CD1c-positive myeloid dendritic cell (primary cell): ENCODE measurements around the gene PLAC1.

Experiments used
- DNase-seq: peaks from one replicate; pipeline ENCODE4 v3.0.0-alpha.2; 2016; ENCODE audit errors: extremely low spot score

PLAC1 gene

GRCh38 chrX:134670134-134670924 is 12.1 kb upstream of the PLAC1 start:
- no peak for DNase-seq

DNA sequence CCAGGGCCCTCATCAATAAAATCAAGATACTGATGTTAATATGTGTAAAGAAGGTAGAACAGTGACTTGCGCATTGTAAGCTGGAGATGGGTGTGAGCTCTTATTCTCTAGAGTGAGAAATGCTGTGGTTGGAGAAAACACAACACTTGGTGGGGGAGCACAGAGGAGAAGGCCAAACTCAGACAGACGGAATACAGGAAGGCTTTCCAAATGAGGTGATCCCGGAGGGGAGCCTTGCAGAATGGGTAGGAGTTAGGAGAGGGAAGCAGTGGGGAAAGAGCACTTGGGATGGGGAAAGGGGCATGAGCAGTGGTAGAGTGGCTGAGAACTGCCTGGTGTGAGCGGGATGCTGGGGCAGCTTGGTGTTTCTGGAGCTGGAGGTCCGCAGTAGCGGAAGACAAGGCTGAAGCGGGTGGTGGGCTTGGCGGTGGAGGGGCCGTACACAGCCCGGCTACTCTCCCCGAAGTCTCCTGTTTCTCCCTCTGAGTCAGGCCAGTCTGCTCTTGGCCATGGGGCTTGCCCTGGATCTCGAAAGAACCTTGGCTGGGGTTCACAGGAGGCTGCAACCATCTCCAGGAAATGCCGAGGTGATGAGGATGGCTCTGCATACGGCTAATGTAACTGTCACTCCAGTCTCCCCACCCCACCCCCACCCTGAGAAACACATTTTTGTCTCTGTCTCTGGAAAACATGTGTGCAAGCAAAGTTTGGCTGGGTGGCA is 11.3 kb upstream of the PLAC1 start:
- DNase-seq = no peak

DNA sequence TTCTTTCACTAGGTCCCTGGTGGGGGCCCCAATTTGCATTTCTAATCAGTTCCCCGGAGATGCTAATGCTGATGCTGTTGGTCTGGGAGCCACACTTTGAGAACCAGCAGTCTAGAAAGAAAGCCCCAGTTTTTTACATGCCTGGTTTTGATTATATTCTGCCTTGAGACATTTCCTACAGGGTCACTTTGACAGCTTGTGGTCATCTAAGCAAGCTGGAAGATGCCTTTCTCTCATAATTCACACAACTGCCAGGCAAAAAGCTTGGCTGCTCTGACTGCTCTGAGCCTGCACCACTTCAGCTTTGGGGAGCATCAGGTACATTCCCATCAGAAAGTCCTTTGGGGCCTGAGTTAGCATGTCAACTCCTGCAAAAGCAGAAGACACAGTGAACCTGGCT is 5.9 kb upstream of the PLAC1 start:
- DNase-seq = no peak

DNA sequence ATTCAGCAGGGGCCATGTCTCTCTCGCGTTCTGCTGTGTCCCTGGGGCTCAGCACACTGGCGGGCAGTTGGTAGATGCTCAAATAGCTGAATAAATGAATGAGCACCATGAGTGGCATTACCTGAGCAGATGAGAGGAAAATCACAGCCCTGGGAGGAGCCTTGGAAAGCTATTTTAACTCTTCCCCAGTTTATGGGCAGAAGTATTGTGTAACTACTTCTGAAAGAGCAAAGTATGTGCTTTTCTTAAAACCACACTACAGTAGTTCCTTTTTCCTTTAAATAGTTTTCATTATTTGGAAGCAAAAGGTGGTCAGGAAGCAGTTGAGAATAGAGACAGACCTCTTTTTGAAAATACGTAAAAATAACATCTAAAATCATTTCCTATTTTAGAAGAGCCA is 3.0 kb upstream of the PLAC1 start:
- peak; percentile 19 for DNase-seq

- DNase-seq = no peak
Observed at GRCh38 chrX:134660627-134661026, 2.4 kb upstream of the PLAC1 start.

DNA sequence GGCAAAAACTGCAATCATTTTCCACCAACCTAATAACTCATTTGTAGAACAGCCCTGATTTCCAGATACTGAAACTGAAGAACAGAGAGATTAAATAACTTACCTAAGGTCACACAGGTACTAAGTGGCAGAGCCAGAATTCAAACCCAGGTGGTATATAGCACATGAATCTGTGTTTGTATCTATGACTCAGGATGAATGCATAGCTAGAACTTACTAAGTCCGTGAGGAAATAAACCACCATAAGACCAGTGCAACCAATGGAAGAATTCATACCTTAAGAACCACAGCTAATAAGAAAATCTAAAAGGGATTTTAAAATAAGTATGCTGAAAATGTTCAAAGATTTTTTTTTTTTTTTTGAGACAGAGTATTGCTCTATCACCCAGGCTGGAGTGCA is 1.5 kb upstream of the PLAC1 start:
- DNase-seq = no peak

DNA sequence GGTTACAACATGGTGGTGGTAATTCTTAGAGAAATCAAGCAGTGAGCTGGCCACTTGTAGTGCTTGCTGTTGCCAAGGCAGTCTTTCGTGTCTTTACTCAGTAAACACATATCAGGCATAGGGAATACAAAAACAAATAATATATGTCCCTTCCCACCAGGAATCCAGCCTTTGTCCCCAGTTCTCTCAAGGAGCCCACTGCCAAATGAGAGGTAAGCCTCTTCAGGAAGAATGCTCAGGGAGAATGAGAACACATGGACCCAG is 421 bp upstream of the PLAC1 start:
- DNase-seq = no peak

DNA sequence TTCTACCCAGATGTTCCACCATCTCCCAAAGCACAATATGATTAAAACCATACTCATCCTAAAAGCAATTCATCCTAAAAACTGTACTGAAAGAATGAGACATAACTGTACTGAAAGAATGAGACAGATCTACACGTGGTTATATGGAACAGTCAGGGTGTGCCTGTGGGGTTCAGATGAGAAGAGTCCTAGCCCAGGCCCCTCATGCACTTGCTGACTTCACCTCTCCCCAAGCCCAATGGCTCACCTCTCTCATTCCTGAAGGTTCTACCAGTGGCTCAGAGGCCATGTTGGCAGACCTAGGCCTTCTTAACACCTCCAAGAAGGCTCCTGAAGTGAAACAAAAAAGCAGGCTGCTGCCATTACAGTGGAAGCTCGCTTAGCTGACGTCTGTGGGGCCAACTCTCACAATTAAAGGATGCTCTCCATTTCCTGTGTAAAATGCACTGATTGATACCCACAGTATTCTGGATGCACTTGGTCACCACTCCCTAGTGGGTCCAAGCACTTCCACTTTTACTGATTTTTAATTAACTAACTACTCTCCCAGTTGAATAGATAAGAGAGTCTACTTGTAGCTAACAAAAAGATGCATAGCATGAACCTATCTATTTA is 3.8 kb downstream of the PLAC1 start:
- no peak for DNase-seq

- DNase-seq = no peak
Observed at GRCh38 chrX:134653835-134654234, 4.4 kb downstream of the PLAC1 start.

GRCh38 chrX:134650701-134651100 is 7.6 kb downstream of the PLAC1 start:
- DNase-seq = no peak

DNA sequence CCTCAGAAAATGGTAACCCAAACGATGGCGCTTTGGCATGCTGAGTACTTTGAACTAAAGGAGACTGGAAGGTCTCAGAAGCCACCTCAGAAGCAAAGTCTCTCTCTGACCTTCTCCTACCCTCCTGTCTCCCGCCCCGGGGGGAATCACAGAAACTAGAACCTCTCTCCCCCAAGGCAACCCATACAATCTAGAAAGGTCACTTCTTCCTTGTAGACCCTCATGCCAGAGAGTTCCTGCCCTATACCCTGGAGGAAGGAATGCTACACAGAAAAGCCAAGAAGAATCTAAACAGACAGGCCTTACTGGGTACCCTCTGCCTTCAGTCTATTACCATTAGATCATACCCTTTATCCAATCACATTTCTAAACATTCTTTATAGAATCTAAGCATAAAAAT is 8.5 kb downstream of the PLAC1 start:
- no peak for DNase-seq

- DNase-seq = no peak
Observed at GRCh38 chrX:134647477-134647877, 10.8 kb downstream of the PLAC1 start.

GRCh38 chrX:134646691-134647090 is 11.6 kb downstream of the PLAC1 start:
- no peak for DNase-seq

GRCh38 chrX:134645936-134646543 is 12.2 kb downstream of the PLAC1 start:
- peak; percentile 19 for DNase-seq

- no peak for DNase-seq
Observed at GRCh38 chrX:134642386-134642785, 15.9 kb downstream of the PLAC1 start.

DNA sequence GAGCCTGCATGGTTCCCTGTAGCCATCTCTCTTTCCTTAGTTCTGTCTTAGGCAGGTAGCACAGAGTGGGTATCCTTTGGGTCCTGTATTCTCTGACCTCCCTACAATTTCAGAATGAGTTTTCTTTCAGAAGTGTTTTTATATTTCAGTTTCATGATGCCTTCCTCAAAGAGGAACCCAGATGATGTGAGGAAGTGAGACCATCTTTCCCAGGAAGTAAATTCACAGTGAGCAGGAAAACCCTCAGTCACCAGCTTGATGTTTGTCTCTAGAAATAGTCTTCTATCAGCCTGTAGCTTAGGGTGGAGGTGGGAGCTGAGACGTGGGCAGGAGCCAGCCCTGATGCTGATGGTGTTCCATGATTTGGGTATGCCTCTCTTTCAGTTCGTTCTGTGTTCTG is 16.9 kb downstream of the PLAC1 start:
- DNase-seq = peak; percentile 46

DNA sequence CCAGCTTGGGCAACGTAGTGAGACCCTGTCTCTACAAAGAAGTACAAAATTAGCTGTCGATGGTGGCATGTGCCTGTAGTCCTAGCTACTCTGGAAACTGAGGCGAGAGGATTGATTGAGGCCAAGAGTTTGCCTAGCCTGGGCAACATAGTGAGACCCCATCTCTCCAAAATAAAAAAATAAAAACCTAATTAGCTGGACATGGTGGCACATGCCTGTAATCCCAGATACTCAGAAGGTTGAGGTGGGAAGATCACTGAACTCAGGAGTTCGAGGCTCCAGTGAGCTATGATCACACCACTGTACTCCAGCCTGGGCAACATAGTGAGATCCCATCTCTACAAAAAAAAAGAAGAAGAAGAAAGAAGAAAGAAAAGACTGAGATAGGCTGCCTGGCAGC is 17.4 kb downstream of the PLAC1 start:
- DNase-seq = no peak

- DNase-seq = no peak
Observed at GRCh38 chrX:134636851-134637250, 21.4 kb downstream of the PLAC1 start.

DNA sequence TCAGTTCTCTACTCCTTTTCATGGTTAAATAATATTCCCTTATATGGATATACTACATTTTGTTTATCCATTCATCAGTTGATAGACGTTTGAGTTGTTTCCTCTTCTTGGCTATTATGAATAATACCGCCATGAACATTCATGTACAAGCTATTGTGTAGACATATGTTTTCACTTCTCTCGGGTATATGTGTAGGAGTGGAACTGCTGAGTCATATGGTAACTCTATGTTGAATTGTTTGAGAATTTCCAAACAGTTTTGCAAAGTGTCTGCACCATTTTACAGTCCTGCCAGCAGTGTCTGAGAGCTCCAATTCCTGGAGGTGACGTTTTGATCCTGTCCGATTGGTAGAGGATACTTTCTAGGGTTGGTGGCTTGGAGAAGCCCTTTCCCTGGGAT is 23.6 kb downstream of the PLAC1 start:
- peak; percentile 71 for DNase-seq

DNA sequence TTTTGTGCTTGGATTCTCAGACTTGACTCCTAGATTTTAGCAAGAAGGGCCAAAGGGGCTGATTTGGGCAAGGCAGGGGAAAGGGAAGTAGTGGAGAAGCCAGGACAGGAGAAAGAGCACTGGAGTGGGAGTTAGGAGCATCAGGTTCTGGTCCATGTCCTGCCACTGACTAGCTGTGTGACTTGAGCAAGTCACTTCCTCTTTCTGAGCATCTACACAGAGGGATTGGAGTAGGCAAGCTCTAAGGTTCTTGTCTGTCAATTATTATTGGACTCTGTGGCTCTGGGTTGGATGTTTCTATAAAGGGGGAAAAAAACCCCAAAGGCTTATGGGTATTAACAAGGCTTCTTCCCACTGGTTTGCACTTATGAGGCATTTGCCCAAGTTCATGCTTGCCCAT is 24.4 kb downstream of the PLAC1 start:
- DNase-seq = peak; percentile 37

DNA sequence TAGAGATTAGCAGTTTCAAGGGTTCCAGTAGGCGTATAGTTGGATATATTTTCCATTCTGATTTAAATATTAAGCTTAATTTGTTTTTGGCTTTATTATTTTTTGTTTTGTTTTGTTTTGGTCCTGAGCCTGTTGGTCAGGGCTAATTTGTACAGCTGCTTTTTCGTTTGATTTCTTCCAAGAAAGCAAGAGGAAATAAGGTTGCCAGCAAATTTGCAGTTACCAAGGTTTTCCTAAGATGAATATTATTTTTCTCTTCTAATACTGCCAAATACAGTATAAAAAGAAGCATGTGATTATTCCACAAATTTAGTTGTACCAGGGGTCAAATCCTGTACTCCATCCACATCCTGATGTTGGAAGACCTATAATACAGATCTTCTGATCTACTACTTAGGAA is 24.9 kb downstream of the PLAC1 start:
- DNase-seq = no peak

GRCh38 chrX:134632355-134632754 is 25.9 kb downstream of the PLAC1 start:
- DNase-seq = no peak
